NCI-H2227 (cell line): ENCODE measurements around the gene KIF20B.
"Not testable (repeated sequence)": the region's sequence is repeated elsewhere in the genome, so short reads cannot be mapped to it uniquely, and the experiment has no call there.

Source experiments
- DNase-seq: peaks from one replicate; lab custom pipeline; 2025; ENCODE audit not compliant: unreplicated experiment; lab: John Stamatoyannopoulos, UW

Gene KIF20B

GRCh38 chr10:89690027-89690426, 11.4 kb upstream of the KIF20B start:
- DNase-seq: no peak

GRCh38 chr10:89692416-89692815, 9.0 kb upstream of the KIF20B start:
- DNase-seq: no peak

- DNase-seq: no peak
These were observed 8.2 kb upstream of the KIF20B start for GRCh38 chr10:89693176-89693575.

GRCh38 chr10:89695307-89695706, 6.1 kb upstream of the KIF20B start:
- DNase-seq: no peak

- DNase-seq: no peak
These were observed 3.4 kb upstream of the KIF20B start for GRCh38 chr10:89697946-89698345.

GRCh38 chr10:89699581-89700064, 1.8 kb upstream of the KIF20B start:
- DNase-seq: no peak

- no peak for DNase-seq
These were observed 508 bp upstream of the KIF20B start for GRCh38 chr10:89700923-89701241.

GRCh38 chr10:89702121-89702480, 711 bp downstream of the KIF20B start:
- DNase-seq: no peak

GRCh38 chr10:89705466-89705865, 4.1 kb downstream of the KIF20B start:
- no peak for DNase-seq

GRCh38 chr10:89706011-89706410, 4.6 kb downstream of the KIF20B start:
- no peak for DNase-seq

- no peak for DNase-seq
These were observed 6.0 kb downstream of the KIF20B start for GRCh38 chr10:89707372-89707771.

- DNase-seq: no peak
These were observed 9.4 kb downstream of the KIF20B start for GRCh38 chr10:89710753-89711152.

- DNase-seq: no peak
These were observed 33.2 kb downstream of the KIF20B start for GRCh38 chr10:89734616-89735015.

- no peak for DNase-seq
These were observed 37.3 kb downstream of the KIF20B start for GRCh38 chr10:89738551-89739209.

- DNase-seq: peak; percentile 24
These were observed 39.9 kb downstream of the KIF20B start for GRCh38 chr10:89741126-89741762.

GRCh38 chr10:89744026-89744425, 42.6 kb downstream of the KIF20B start:
- DNase-seq: no peak

GRCh38 chr10:89745903-89746302, 44.5 kb downstream of the KIF20B start:
- no peak for DNase-seq

- peak; percentile 60 for DNase-seq
These were observed 49.1 kb downstream of the KIF20B start for GRCh38 chr10:89750441-89750840.

GRCh38 chr10:89755374-89755773, 54.0 kb downstream of the KIF20B start:
- no peak for DNase-seq

- no peak for DNase-seq
These were observed 58.1 kb downstream of the KIF20B start for GRCh38 chr10:89759531-89759930.

GRCh38 chr10:89763671-89764070, 62.3 kb downstream of the KIF20B start:
- DNase-seq: not testable (repeated sequence)

GRCh38 chr10:89771684-89772083, 70.3 kb downstream of the KIF20B start:
- DNase-seq: no peak

GRCh38 chr10:89773081-89773480, 71.7 kb downstream of the KIF20B start:
- no peak for DNase-seq
